HG02981 (cell line): Measurements from ENCODE around the gene PRRT2.
"Not testable (repeated sequence)": the region's sequence is repeated elsewhere in the genome, so short reads cannot be mapped to it uniquely, and the experiment has no call there.

ENCODE experiments used
- ATAC-seq: cut with Tn5 transposase; IDR thresholded peaks from one replicate; pipeline ENCODE4 v1.9.1; 2021; ENCODE audit warnings: mild to moderate bottlenecking, moderate library complexity; ENCODE audit not compliant: unreplicated experiment

PRRT2 gene

GRCh38 chr16:29831490-29831889 lies 19.5 kb downstream of the PRRT2 start:
- ATAC-seq: no peak

GRCh38 chr16:29833219-29833618 lies 21.2 kb downstream of the PRRT2 start:
- not testable (repeated sequence) for ATAC-seq

GRCh38 chr16:29834079-29834478 lies 22.1 kb downstream of the PRRT2 start:
- ATAC-seq: no peak

GRCh38 chr16:29835926-29836325 lies 23.9 kb downstream of the PRRT2 start:
- no peak for ATAC-seq

GRCh38 chr16:29836623-29837022 lies 24.6 kb downstream of the PRRT2 start:
- no peak for ATAC-seq

GRCh38 chr16:29837841-29838240 lies 25.8 kb downstream of the PRRT2 start:
- ATAC-seq: no peak

- no peak for ATAC-seq
Measured at GRCh38 chr16:29839822-29840221, 27.8 kb downstream of the PRRT2 start.

- ATAC-seq: no peak
Measured at GRCh38 chr16:29840240-29840639, 28.2 kb downstream of the PRRT2 start.

- ATAC-seq: no peak
Measured at GRCh38 chr16:29841631-29842030, 29.6 kb downstream of the PRRT2 start.

- no peak for ATAC-seq
Measured at GRCh38 chr16:29842732-29843346, 30.8 kb downstream of the PRRT2 start.

- no peak for ATAC-seq
Measured at GRCh38 chr16:29843931-29844330, 31.9 kb downstream of the PRRT2 start.

- no peak for ATAC-seq
Measured at GRCh38 chr16:29844575-29845331, 32.8 kb downstream of the PRRT2 start.

GRCh38 chr16:29845656-29846055 lies 33.7 kb downstream of the PRRT2 start:
- ATAC-seq: no peak

GRCh38 chr16:29848420-29849297 lies 36.7 kb downstream of the PRRT2 start:
- ATAC-seq: no peak

- no peak for ATAC-seq
Measured at GRCh38 chr16:29849505-29849904, 37.5 kb downstream of the PRRT2 start.

- no peak for ATAC-seq
Measured at GRCh38 chr16:29850998-29851397, 39.0 kb downstream of the PRRT2 start.

- ATAC-seq: no peak
Measured at GRCh38 chr16:29852654-29853053, 40.7 kb downstream of the PRRT2 start.

GRCh38 chr16:29854520-29855100 lies 42.6 kb downstream of the PRRT2 start:
- no peak for ATAC-seq

GRCh38 chr16:29857133-29857760 lies 45.3 kb downstream of the PRRT2 start:
- ATAC-seq: no peak

GRCh38 chr16:29858149-29858849 lies 46.3 kb downstream of the PRRT2 start:
- no peak for ATAC-seq
